Smooth muscle cell (in vitro differentiated cells): ENCODE data around the gene LGALS7B. TPM values are rescaled to one million over a fixed set of nuclear protein-coding genes. Genes with fewer than 3 reads are reported as not detected.

Source experiments
- DNase-seq: peaks from one replicate; lab custom pipeline; 2025; ENCODE audit not compliant: unreplicated experiment; lab: John Stamatoyannopoulos, UW
- H2AFZ ChIP-seq: fragments of 200-600 bp; sonication (generic); 2 replicates; pipeline ENCODE4 v1.6.0; 2016; ENCODE audit warnings: antibody characterized with exemption, low read depth, mild to moderate bottlenecking
- H3F3A ChIP-seq: fragments of 200-600 bp; sonication (generic); 2 replicates; pipeline ENCODE4 v1.6.0; 2017; ENCODE audit warnings: antibody characterized with exemption, low read depth
- H3K27ac ChIP-seq: fragments of 200-600 bp; sonication (generic); 2 replicates; pipeline ENCODE4 v1.5.1; 2016; ENCODE audit warnings: low read depth, mild to moderate bottlenecking
- H3K27me3 ChIP-seq: fragments of 200-600 bp; sonication (generic); 2 replicates; pipeline ENCODE4 v1.6.1; 2016; ENCODE audit warnings: low read depth, mild to moderate bottlenecking
- H3K36me3 ChIP-seq: fragments of 200-600 bp; sonication (generic); 2 replicates; pipeline ENCODE4 v1.5.1; 2016; ENCODE audit warnings: low read depth
- H3K4me1 ChIP-seq: fragments of 200-600 bp; sonication (generic); 2 replicates; pipeline ENCODE4 v1.5.1; 2016; ENCODE audit warnings: low read depth
- H3K4me2 ChIP-seq: fragments of 200-600 bp; sonication (generic); 2 replicates; pipeline ENCODE4 v1.6.0; 2016; ENCODE audit warnings: mild to moderate bottlenecking
- H3K4me3 ChIP-seq: fragments of 200-600 bp; sonication (generic); 2 replicates; pipeline ENCODE4 v1.5.1; 2016; ENCODE audit warnings: mild to moderate bottlenecking
- H3K79me2 ChIP-seq: fragments of 200-600 bp; sonication (generic); 2 replicates; pipeline ENCODE4 v1.6.0; 2016; ENCODE audit warnings: low read depth, mild to moderate bottlenecking
- H3K9ac ChIP-seq: fragments of 200-600 bp; sonication (generic); 2 replicates; pipeline ENCODE4 v1.6.0; 2016; ENCODE audit warnings: low read depth
- H3K9me3 ChIP-seq: fragments of 200-600 bp; sonication (generic); replicated peaks from 2 replicates; pipeline ENCODE4 v1.5.1; 2016; ENCODE audit warnings: low read depth
- H4K20me1 ChIP-seq: fragments of 200-600 bp; sonication (generic); 2 replicates; pipeline ENCODE4 v1.6.0; 2016; ENCODE audit warnings: low read depth
- CTCF ChIP-seq: fragments of 200-600 bp; sonication (generic); IDR thresholded peaks from 2 replicates; pipeline ENCODE4 v1.5.1; 2017; ENCODE audit warnings: borderline replicate concordance, mild to moderate bottlenecking, antibody characterized with exemption; ENCODE audit not compliant: insufficient read depth, poor library complexity, severe bottlenecking
- WGBS: methylation state at CpG from one replicate; pipeline ENCODE4 v1.1.7; 2016; ENCODE audit warnings: low lambda C conversion rate; 5-methylcytosine and 5-hydroxymethylcytosine counted together
- polyA plus RNA-seq: library from polyadenylated mRNA; unstranded; fragments of >200 nt; fragmentation: Nextera tagmentation; extraction: Ambion mirVana; gene quantifications from 2 replicates; pipeline ENCODE4 v1.2.1, GENCODE V29; 2016
- small RNA-seq: library from RNA; depleted of rRNA; stranded (forward); fragments of <200 nt; gene quantifications from one replicate; pipeline ENCODE3, GENCODE V24; 2014
- total RNA-seq: library from RNA; depleted of rRNA; stranded (reverse); fragments of >200 nt; gene quantifications from 2 replicates; pipeline ENCODE4 v1.2.3, GENCODE V29; 2014

The LGALS7B gene
- total and polyA plus RNA-seq, 2 experiments from 2014 or later = not detected

- H3K9ac ChIP-seq = peak overlapping the region; percentile 31
- H3K4me2 ChIP-seq = no peak overlapping the region
- TF ChIP-seq CTCF = no peak
- H3F3A ChIP-seq = peaks cover 60% of the 10 kb centered on the region
- H3K4me3 ChIP-seq = no peak overlapping the region
- peaks cover 42% of the 10 kb centered on the region for H3K79me2 ChIP-seq
- H4K20me1 ChIP-seq = peaks cover 72% of the 10 kb centered on the region
- no peaks in the 10 kb centered on the region for H3K27me3 ChIP-seq
- H3K27ac ChIP-seq = peak overlapping the region; percentile 90
- peaks cover 24% of the 10 kb centered on the region for H3K36me3 ChIP-seq
- no peaks in the 10 kb centered on the region for H3K9me3 ChIP-seq
- WGBS = 81% methylated on average over 12 of the region's 12 CpGs
- H2AFZ ChIP-seq = no peak overlapping the region
- H3K4me1 ChIP-seq = no peaks in the 10 kb centered on the region
- no peak for DNase-seq
Measured at GRCh38 chr19:38838986-38839761, 50.2 kb downstream of the LGALS7B start.

- 77% methylated on average over 17 of the region's 28 CpGs for WGBS
- no peak overlapping the region for H3K4me2 ChIP-seq
- no peak overlapping the region for H3K4me3 ChIP-seq
- peak overlapping the region; percentile 90 for H3K27ac ChIP-seq
- no peak overlapping the region for H3K9ac ChIP-seq
- H4K20me1 ChIP-seq = peaks cover 80% of the 10 kb centered on the region
- no peaks in the 10 kb centered on the region for H3K27me3 ChIP-seq
- H2AFZ ChIP-seq = no peak overlapping the region
- no peak for TF ChIP-seq CTCF
- H3K4me1 ChIP-seq = no peaks in the 10 kb centered on the region
- no peaks in the 10 kb centered on the region for H3K9me3 ChIP-seq
- no peak for DNase-seq
- H3K36me3 ChIP-seq = peaks cover 31% of the 10 kb centered on the region
- peaks cover 59% of the 10 kb centered on the region for H3F3A ChIP-seq
- H3K79me2 ChIP-seq = peaks cover 50% of the 10 kb centered on the region
Measured at GRCh38 chr19:38839816-38840582, 51.0 kb downstream of the LGALS7B start.

GRCh38 chr19:38840583-38840968, 51.6 kb downstream of the LGALS7B start:
- no peaks in the 10 kb centered on the region for H3K9me3 ChIP-seq
- H3K4me3 ChIP-seq = no peak overlapping the region
- DNase-seq = no peak
- no peak overlapping the region for H3K9ac ChIP-seq
- no peak for TF ChIP-seq CTCF
- H3K79me2 ChIP-seq = peaks cover 56% of the 10 kb centered on the region
- no peaks in the 10 kb centered on the region for H3K4me1 ChIP-seq
- peaks cover 58% of the 10 kb centered on the region for H3F3A ChIP-seq
- WGBS = 93% methylated on average over 5 of the region's 5 CpGs
- H3K36me3 ChIP-seq = peaks cover 37% of the 10 kb centered on the region
- no peaks in the 10 kb centered on the region for H3K27me3 ChIP-seq
- peaks cover 86% of the 10 kb centered on the region for H4K20me1 ChIP-seq
- no peak overlapping the region for H2AFZ ChIP-seq
- H3K27ac ChIP-seq = peak overlapping the region; percentile 23
- H3K4me2 ChIP-seq = no peak overlapping the region

Small RNA genes lying within 50 kb of the gene (small RNA-seq; reads per million reads assigned to genes)
- not detected for gene RNU6-140P

Other genes with a start within 250 kb of the LGALS7B start
- gene MAP4K1, start 171.2 kb upstream of the LGALS7B start, total RNA-seq = 0.22 and 2.1 TPM in 2 replicates
- gene MAP4K1, start 171.2 kb upstream of the LGALS7B start, polyA plus RNA-seq = 0.91 TPM in 1 of 2 replicates, not detected in the other
- 324 and 334 TPM in 2 replicates for gene EIF3K, start 170.0 kb upstream of the LGALS7B start, total RNA-seq
- 178 and 181 TPM in 2 replicates for gene EIF3K, start 170.0 kb upstream of the LGALS7B start, polyA plus RNA-seq
- gene ACTN4, start 141.6 kb upstream of the LGALS7B start, total RNA-seq = 311 TPM in 2 replicates
- gene ACTN4, start 141.6 kb upstream of the LGALS7B start, polyA plus RNA-seq = 53.8 and 60.4 TPM in 2 replicates
- 3.2 and 5.5 TPM in 2 replicates for gene CAPN12, start 44.7 kb upstream of the LGALS7B start, total RNA-seq
- gene CAPN12, start 44.7 kb upstream of the LGALS7B start, polyA plus RNA-seq = 1.4 and 6.5 TPM in 2 replicates
- gene LGALS7, start 15.7 kb upstream of the LGALS7B start, total RNA-seq = not detected in 2 replicates
- gene LGALS7, start 15.7 kb upstream of the LGALS7B start, polyA plus RNA-seq = 3.4 TPM in 1 of 2 replicates, not detected in the other
- gene LGALS4, start 23.7 kb downstream of the LGALS7B start, total RNA-seq = not detected in 2 replicates
- gene LGALS4, start 23.7 kb downstream of the LGALS7B start, polyA plus RNA-seq = 1.3 and 2.4 TPM in 2 replicates
- 41.4 and 47.6 TPM in 2 replicates for gene ECH1, start 42.6 kb downstream of the LGALS7B start, total RNA-seq
- 142 and 154 TPM in 2 replicates for gene ECH1, start 42.6 kb downstream of the LGALS7B start, polyA plus RNA-seq
- 170 and 174 TPM in 2 replicates for gene HNRNPL, start 60.8 kb downstream of the LGALS7B start, total RNA-seq
- gene HNRNPL, start 60.8 kb downstream of the LGALS7B start, polyA plus RNA-seq = 158 and 173 TPM in 2 replicates
- gene RINL, start 89.1 kb downstream of the LGALS7B start, total RNA-seq = 2.4 and 3.0 TPM in 2 replicates
- 2.0 and 4.8 TPM in 2 replicates for gene RINL, start 89.1 kb downstream of the LGALS7B start, polyA plus RNA-seq
- gene SIRT2, start 110.4 kb downstream of the LGALS7B start, total RNA-seq = 30.7 and 34.7 TPM in 2 replicates
- 45.9 and 48.4 TPM in 2 replicates for gene SIRT2, start 110.4 kb downstream of the LGALS7B start, polyA plus RNA-seq
- gene NFKBIB, start 110.8 kb downstream of the LGALS7B start, total RNA-seq = 10.6 and 10.9 TPM in 2 replicates
- 19.2 and 25.3 TPM in 2 replicates for gene NFKBIB, start 110.8 kb downstream of the LGALS7B start, polyA plus RNA-seq
- not detected in 2 replicates for gene CCER2, start 123.0 kb downstream of the LGALS7B start, total RNA-seq
- gene CCER2, start 123.0 kb downstream of the LGALS7B start, polyA plus RNA-seq = not detected in 2 replicates
- gene SARS2, start 141.6 kb downstream of the LGALS7B start, total RNA-seq = 12.3 and 13.0 TPM in 2 replicates
- 24.6 and 33.1 TPM in 2 replicates for gene SARS2, start 141.6 kb downstream of the LGALS7B start, polyA plus RNA-seq
- gene MRPS12, start 141.7 kb downstream of the LGALS7B start, total RNA-seq = 15.5 and 25.7 TPM in 2 replicates
- 55.2 and 61.7 TPM in 2 replicates for gene MRPS12, start 141.7 kb downstream of the LGALS7B start, polyA plus RNA-seq
- 8.2 and 11.5 TPM in 2 replicates for gene FBXO17, start 186.5 kb downstream of the LGALS7B start, total RNA-seq
- 17.9 and 21.7 TPM in 2 replicates for gene FBXO17, start 186.5 kb downstream of the LGALS7B start, polyA plus RNA-seq
- 1.9 and 5.3 TPM in 2 replicates for gene FBXO27, start 243.3 kb downstream of the LGALS7B start, total RNA-seq
- 2.8 and 5.4 TPM in 2 replicates for gene FBXO27, start 243.3 kb downstream of the LGALS7B start, polyA plus RNA-seq